DMS114 treated with DMSO at 0.1 percent for 48 hours (cell line): ENCODE results near the gene PIK3C2G.
"Not testable (repeated sequence)": the region's sequence is repeated elsewhere in the genome, so short reads cannot be mapped to it uniquely, and the experiment has no call there.

Experiments
- DNase-seq: peaks from one replicate; lab custom pipeline; 2025; ENCODE audit not compliant: unreplicated experiment; lab: John Stamatoyannopoulos, UW

The PIK3C2G gene, protein sequence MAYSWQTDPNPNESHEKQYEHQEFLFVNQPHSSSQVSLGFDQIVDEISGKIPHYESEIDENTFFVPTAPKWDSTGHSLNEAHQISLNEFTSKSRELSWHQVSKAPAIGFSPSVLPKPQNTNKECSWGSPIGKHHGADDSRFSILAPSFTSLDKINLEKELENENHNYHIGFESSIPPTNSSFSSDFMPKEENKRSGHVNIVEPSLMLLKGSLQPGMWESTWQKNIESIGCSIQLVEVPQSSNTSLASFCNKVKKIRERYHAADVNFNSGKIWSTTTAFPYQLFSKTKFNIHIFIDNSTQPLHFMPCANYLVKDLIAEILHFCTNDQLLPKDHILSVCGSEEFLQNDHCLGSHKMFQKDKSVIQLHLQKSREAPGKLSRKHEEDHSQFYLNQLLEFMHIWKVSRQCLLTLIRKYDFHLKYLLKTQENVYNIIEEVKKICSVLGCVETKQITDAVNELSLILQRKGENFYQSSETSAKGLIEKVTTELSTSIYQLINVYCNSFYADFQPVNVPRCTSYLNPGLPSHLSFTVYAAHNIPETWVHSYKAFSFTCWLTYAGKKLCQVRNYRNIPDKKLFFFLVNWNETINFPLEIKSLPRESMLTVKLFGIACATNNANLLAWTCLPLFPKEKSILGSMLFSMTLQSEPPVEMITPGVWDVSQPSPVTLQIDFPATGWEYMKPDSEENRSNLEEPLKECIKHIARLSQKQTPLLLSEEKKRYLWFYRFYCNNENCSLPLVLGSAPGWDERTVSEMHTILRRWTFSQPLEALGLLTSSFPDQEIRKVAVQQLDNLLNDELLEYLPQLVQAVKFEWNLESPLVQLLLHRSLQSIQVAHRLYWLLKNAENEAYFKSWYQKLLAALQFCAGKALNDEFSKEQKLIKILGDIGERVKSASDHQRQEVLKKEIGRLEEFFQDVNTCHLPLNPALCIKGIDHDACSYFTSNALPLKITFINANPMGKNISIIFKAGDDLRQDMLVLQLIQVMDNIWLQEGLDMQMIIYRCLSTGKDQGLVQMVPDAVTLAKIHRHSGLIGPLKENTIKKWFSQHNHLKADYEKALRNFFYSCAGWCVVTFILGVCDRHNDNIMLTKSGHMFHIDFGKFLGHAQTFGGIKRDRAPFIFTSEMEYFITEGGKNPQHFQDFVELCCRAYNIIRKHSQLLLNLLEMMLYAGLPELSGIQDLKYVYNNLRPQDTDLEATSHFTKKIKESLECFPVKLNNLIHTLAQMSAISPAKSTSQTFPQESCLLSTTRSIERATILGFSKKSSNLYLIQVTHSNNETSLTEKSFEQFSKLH (N-terminal part only)

DNA sequence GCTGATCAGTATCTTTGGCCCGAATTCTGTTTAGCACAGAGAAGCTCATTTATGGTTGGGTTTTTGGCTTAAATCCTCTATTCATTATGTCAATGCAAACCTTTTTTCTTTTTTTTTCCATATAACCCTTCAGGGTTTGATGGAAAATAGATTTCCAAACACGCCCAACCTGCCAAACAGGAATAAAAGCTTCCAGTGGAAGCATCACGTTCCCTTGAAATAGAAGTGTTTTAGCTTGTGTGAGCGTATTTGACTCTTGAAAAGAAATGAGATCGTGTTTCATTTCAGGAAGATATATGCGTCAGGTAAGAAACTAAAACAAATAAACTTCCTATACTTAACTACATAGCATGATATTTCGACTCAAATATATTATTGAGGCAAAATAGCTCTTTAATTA is at the start of gene PIK3C2G:
Gene PIK3C2G, plus strand, starts transcription at position 246 of the 400 bp plus-strand sequence. CDS start 20,564 bp downstream, outside the sequence.
- DNase-seq: no peak

DNA sequence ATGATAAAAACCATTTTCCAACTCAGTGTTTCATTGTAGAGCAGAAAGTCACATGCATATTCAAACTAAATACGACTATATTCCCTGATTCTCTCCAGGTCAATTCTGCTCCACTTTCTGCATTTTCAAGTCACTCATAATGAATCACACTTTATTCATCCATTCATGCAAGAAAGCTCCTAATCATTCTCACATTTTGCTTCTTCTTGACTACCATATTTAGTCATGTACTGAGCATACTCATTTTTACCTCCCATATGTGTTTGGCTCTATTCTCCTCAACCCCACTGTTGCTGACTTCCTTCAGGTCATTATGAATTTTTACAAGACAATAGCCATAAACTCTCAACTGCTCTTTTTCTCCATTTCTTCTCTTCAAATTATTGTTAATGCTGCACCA is 43.4 kb upstream of the PIK3C2G start:
- no peak for DNase-seq

DNA sequence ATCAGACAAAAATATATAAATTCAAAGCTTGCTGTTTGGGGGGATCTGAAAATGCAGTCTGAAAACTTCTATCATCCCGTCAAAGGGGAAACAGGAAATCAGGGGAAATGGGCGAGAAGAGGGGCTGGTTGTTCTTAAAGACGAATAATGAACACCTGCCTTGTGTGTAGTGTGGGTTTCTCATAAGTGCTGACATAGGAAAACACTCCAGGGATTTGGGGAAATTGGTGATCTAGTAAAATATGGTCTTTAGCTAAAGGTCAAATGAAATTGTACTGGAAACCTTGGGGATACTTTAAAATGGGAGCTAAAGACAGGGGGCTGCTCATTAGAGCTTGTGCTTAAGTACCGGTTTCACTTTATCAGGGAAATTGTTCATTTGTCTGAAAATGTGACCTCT is 39.6 kb upstream of the PIK3C2G start:
- DNase-seq: no peak

DNA sequence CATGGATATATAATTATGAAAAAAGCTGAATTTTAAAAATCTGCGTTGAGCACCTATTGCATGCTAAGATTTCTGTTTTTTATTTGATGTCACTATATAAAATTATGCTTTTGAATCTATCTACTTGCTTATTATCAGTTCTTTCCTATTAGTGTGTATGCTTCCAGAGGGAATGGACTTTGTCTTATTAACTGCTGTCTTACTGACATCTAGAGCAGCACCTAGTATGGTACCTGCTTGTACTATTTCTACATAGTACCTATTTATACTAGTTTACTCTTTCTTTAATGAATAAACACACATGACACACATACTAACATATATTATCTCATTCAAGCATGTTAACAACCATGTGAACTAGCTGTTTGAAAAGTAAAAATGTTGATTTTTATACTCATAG is 38.6 kb upstream of the PIK3C2G start:
- no peak for DNase-seq

DNA sequence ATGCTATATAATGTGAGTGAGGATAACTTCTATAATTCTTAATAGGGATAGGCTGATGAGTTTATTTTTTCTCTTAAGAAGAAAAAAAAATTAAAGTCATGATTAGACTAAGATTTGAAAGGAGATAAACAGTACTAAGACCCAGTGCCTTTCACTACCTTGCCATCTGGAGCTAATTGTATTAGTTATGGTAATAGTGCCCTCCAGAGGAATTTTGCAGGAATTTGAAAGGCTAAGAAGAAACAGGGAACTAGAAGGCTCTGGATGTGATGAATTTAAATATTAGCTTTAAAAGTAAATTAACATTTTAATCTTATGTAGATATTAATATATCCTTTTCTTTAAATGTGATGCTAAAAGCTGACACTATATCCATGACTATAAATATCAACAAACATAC is 36.6 kb upstream of the PIK3C2G start:
- DNase-seq: peak; percentile 46

DNA sequence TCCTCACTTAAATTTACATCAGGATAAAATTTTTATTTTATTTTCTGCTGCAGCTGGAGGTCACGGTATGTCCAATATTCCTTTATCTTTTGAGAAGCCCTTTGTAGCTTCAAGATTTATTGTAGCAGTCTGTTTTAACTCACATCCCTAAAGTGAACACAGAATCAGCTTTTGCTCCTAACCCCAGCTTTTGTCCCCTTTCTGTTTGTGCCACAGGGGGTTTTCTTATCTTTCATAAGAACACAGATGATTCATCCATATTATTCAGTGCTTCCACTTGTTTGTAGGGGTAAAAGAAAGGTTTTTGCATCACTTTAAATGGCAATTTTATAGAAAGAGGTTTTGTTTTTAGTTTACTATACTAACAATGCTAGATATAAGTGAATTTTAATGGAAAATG is 21.8 kb upstream of the PIK3C2G start:
- DNase-seq: no peak

DNA sequence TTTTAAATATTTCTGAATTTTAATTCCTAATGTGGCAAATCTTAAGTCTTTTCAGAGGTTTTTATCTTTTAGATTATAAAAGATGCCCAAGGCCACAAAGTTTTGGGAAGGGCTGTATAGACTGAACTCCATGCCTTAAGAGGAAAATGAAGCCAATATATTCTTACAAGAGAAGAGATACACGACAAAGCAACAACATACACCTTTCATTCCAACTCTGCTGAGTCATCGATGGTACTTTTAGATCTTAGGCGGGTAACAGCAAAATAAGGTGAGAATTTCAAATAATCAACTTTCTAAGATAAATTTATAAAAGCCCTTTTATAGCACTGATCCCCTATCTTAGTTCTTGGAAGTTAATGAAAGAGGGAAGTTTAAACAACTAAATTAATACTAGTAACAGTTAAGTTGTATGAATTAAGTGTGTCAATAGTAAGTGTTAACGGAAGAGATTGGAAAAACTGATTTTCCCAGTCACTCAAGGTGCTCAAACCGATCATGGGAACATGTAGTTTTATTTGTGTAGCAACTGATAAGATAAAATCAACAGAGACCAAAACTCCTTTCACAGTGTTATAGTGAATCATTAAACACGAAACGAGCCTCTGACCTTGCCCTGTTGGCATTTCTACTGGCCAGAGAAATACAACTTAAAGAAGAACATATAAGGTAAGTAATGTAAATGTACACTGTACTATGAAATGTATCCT is 18.8 kb upstream of the PIK3C2G start:
- no peak for DNase-seq

DNA sequence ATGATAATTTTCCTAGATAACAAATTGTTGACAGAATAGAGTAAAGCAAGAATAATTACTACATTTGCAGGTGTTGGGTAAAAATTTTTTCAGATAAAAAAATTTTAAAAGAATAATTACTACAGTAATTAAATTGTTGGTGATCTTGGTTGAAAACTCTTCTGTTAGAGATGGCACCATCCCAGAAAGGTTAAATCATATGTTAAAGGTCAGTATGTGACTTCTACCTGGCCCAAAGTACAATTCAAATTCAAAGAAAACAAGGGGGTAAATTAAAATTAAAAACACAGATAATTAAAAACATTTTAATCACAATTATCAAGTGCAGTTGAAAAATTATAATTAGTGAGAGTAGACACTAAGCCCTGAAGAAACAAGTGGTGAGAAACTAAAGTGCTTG is 18.1 kb upstream of the PIK3C2G start:
- DNase-seq: no peak

DNA sequence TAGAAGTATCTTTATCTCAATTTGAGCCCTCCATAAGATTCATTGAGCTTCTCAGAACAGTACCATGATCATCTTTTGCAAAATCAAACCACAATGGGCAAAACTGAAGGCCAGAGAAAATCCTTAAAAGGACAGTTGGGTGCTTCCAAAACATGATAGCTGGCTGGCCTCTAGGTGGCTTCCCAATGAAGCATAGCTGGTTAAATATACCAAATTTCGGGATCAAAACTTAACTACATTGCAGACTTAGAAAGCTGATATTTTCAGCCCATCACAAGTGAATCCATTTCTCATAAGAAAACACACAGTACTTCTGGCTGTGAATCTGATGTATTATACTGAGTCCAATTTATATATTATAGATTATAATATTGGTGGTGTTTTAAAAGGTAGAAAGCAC is 15.3 kb upstream of the PIK3C2G start:
- DNase-seq: no peak

DNA sequence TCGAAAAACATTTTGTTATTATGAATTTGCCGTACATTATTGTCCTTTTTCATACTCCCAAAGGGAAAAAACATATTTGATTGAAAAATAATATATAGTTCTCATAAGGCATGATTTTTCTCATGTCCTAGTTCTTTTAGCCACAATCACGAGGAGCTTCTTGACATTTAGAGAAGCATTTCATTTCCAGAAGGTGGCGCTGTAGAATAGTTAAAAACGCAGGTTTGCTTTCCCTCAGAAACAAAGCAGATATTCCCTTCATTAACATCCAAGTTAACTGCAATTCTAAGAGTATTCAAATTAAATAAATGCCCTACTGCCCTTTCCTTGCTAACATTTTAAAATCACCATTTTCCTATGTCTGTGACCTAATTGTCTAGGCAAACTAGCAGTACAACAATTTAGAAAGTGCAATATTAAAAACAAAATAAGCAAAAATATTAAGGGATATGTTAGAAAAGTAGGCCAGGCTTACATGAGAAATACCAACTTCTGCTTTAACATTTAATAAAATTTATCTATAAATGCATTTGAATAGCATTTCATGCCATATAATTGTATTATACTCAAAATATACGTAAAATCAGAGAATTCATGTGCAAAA is 10.9 kb upstream of the PIK3C2G start:
- peak; percentile 64 for DNase-seq

DNA sequence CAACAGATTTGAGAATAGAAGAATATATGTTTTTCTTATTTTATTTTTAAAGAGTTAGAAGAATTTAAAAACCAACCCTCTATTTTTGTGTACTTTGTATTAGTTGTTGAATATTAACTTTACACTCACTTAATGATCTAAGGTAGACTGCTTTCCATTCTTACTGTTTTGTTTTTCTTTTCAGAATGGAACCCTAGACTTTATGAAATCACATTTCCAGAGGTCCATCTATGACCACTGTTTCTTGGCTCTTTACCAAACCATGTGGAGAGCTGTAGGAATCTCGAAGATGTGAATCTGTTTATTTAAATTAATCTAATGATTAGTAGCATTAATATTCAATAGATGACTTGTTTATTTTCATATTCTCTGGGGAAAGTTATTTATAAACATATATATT is 7.2 kb upstream of the PIK3C2G start:
- DNase-seq: no peak

DNA sequence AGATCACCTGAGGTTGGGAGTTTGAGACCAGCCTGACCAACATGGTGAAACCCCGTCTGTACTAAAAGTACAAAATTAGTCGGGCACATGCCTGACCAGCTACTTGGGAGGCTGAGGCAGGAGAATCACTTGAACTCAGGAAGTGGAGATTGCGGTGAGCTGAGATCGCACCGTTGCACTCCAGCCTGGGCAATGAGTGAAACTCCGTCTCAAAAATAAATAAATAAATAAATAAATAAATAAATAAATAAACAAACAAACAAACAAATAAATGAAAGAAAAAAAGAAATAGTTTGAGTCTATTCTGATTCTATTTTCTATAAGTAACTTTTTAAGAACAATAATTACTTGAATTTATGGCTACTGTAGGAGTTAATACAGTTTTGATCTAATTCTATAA is 6.3 kb upstream of the PIK3C2G start:
- DNase-seq: not testable (repeated sequence)

DNA sequence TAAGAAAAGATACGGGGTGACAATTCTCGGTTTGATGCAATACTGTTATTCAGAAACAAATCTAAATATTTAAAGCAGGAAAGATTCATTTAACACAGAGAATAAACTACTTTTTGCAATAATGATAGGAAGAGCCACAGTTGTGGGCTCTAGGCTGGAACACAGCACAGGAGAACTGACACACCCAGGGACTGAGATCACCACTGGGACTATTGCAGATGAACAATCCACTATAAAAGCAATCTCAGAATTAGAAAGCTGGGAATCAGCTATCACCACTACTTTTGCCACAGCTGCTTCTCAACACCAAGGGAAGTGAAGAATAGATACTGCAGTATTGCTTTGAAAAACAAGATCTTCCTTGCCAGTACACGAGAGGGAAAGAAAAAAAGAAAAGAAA is 4.1 kb upstream of the PIK3C2G start:
- DNase-seq: no peak

DNA sequence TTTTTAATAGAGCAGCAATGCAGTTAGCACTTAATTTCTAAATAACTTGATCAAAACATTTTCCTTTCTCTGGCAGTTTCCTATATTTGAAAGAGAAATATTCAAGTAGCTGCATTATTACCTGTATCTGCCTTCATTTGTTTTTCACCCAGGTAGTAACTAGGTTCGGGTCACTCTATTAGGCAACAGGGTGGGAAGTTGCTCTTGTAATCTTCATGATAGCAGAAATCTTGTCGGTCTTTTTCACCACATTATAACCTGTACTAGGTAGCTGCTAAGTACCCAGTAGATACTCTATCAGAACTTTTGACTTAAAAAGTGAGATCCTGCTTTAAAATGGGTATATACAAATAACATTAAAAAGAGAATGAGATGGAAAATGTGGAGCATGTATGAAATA is 2.4 kb upstream of the PIK3C2G start:
- no peak for DNase-seq

DNA sequence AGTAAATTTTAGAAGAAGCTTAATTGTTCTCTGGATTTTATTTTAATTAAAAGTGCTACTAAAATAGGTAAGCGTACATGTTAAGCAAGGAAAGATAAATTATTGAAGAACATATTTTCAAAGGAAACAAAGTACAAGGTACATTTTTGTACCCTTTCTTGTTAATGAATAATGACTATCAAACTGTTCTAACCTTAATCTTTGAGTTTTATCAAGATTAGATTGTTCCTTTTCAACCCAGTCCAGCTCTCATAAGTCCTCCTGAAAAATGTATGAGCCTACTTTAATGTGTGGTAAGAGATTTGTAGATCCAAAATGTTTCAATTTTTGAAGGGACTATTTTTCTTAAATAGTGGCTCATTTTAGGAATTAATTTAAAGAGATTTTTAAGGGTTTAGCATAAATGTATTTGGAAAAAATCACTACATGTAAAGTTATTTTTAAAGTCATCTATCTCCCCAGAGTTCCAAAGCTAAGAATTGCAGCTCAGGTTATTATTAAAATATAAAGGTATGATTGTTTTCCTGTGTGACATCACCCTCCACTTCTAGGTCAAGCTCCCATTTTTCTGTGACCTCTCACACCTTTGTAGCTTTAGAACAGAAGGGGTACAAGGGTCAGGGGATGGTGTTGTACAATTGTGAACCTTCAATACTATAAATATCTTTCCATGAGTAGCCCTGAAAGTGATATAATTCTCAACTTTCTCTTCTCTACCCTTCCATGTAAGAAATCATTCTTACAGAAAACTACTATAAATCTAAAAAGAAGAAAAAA is 1.2 kb upstream of the PIK3C2G start:
- DNase-seq: no peak

DNA sequence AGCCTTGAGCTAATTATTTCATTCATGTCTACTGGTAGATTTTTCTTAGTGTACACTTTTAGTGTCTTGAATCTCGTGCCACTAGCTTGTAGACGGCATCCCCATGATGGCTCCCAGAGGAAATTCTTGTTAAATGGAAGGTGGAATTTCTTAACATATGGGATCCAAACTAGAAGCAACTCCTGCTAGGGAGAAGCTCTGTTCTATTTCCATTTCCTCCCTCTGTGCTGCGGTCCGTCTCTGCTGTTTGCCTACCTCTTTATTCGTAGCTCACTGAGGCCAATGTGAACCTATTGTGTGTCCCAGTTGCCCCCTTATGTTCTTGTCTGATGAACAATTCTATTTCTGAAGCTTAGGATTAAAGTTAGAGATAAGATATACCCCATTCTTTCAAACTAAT is 588 bp downstream of the PIK3C2G start:
- no peak for DNase-seq

DNA sequence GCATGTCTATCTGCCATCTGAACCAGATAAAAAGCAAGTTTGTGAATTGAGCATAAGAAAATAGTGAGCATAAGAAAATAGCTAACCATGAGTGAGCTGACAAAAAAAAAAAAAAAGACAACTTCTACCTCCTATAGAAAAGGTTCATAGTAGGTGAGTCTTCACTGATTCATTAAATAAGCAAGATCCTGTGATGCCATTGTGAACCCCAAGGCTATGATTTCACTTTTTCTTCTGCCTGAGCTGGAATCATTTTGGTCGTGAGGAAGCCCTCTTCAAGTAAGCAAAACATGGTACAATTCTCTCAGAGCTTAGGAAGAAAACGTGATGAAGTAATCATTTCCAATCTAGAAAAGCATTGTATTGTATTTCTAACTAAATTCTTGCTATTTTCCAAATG is 1.2 kb downstream of the PIK3C2G start:
- DNase-seq: no peak

DNA sequence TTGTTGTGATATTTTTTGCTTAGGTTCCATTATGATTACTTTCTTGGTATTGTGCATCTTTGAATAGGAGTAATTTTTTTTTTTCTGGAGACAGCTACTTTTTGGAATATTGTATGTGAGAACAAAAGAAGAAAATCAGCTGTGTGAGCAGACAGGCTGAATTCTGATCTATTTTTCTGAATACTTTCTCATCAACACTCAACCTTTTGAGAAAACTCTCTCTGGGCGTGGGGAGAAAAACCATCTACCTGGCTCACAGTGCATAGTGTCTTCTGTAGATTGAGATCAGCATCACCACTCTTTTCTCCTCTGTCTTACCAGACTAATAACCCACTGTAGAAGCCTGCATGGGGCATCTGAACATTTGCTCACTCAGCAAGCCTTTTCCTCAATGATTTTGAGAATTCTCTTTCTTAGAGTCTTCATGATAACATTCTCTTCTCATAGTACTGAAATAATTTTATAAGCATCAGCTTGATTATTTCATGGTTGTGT is 3.3 kb downstream of the PIK3C2G start:
- no peak for DNase-seq

DNA sequence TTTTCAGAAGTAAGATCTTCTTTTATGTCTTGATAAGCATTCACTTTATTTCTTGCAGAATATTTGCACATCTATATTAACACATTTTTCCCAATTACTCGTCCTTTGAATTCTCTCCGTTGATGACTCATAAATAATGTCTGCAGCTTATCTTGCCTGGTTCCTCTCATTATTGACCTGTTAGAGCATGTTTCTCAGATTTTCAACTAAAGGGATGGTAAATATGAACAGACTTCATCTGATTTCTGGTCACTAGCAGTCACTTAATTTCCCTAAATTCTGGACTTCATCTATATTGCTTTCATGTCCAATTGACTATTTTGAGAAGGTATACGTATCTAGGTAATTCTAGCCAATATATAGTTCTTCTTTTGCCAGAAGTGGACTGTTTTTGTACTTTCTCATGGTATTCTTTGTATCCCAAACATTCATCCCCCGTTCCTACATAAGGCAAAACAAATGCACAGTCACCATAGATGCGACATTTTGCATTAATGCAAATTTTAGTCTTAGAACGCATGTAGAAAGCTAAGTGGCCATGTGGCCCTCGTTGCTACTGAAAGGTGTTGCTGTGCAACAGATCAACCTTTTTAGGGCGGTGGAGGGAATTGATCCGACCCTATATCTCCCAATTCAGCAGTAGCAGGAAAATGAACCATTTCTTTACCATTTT is 6.2 kb downstream of the PIK3C2G start:
- DNase-seq: no peak
